Colonic mucosa (tissue), 4 donors: ENCODE measurements around the gene PCCA. TPM values are rescaled to one million over a fixed set of nuclear protein-coding genes. Genes with fewer than 3 reads are reported as not detected.

Experiments used
- DNase-seq: peaks from one replicate; pipeline ENCODE4 v3.0.0-alpha.2; 2020
- H3K27ac ChIP-seq: fragments of 200-600 bp; one replicate; pipeline ENCODE4 v1.8.0; 2021
- H3K27me3 ChIP-seq: fragments of 200-600 bp; one replicate; pipeline ENCODE4 v1.8.0; 2021
- H3K36me3 ChIP-seq: fragments of 200-600 bp; one replicate; pipeline ENCODE4 v1.8.0; 2021
- H3K4me1 ChIP-seq: fragments of 200-600 bp; one replicate; pipeline ENCODE4 v1.8.0; 2021; ENCODE audit warnings: mild to moderate bottlenecking
- H3K4me3 ChIP-seq: fragments of 200-600 bp; one replicate; pipeline ENCODE4 v1.8.0; 2021
- H3K9ac ChIP-seq, 2 donors: one replicate each; pipeline ENCODE4 v1.7.0; 2013; ENCODE audit warnings: control low read depth in 2 of 2, low read depth in 2 of 2, low read length in 2 of 2
- H3K9me3 ChIP-seq: fragments of 200-600 bp; one replicate; pipeline ENCODE4 v1.8.0; 2021
- CTCF ChIP-seq: fragments of 200-600 bp; IDR thresholded peaks from one replicate; pipeline ENCODE4 v1.8.0; 2022; ENCODE audit warnings: antibody characterized with exemption, mild to moderate bottlenecking
- intact Hi-C: fragments of 100-400 bp; cut with DNase I; formaldehyde crosslinking; loops from one replicate; pipeline ENCODE4 v1.14.1; 2022
- total RNA-seq, 2 donors: library from RNA; stranded (reverse); fragmentation: NEBNext Ultra II Directional in 1 of 2; extraction: Animal tissue kit (Norgen Biotek cat#: 25700) in 1 of 2; gene quantifications; one replicate each; pipeline ENCODE4 v1.2.1, GENCODE V29; 2021
- donor health status: healthy.
- donor health status: DM: no; HTN: no; CAD: no.
- donor health status: DM: no; HTN: no; CAD: no.

The PCCA gene
- total RNA-seq, 2 donors from 2014 or later: 65.5 to 109 TPM

GRCh38 chr13:100108913-100109507, 20.1 kb downstream of the PCCA start:
- Histone ChIP-seq H3K9me3 (no peaks in the 10 kb centered on the region), H3K27ac (no peak overlapping the region), H3K36me3 (no peaks in the 10 kb centered on the region), H3K27me3 (no peaks in the 10 kb centered on the region), H3K4me3 (no peak overlapping the region), H3K9ac (no peak overlapping the region), H3K4me1 (peaks cover 4% of the 10 kb centered on the region)
- DNase-seq: no peak
- TF ChIP-seq CTCF: no peak
- intact Hi-C loops: no loop called here

- no peaks in the 10 kb centered on the region for H3K27me3 ChIP-seq
- no peaks in the 10 kb centered on the region for H3K36me3 ChIP-seq
- peaks cover 3% of the 10 kb centered on the region for H3K4me1 ChIP-seq
- no peak for TF ChIP-seq CTCF
- DNase-seq: no peak
- H3K9me3 ChIP-seq: no peaks in the 10 kb centered on the region
- no peak overlapping the region for H3K9ac ChIP-seq
- H3K4me3 ChIP-seq: no peak overlapping the region
- intact Hi-C loops: no loop called here
- no peak overlapping the region for H3K27ac ChIP-seq
These were observed 21.4 kb downstream of the PCCA start for GRCh38 chr13:100110269-100110668.

- intact Hi-C loops: no loop called here
- no peak overlapping the region for H3K9ac ChIP-seq
- DNase-seq: no peak
These were observed 23.4 kb downstream of the PCCA start for GRCh38 chr13:100112186-100112838.

GRCh38 chr13:100115693-100116254, 26.9 kb downstream of the PCCA start:
- TF ChIP-seq CTCF: no peak
- H3K9me3 ChIP-seq: no peaks in the 10 kb centered on the region
- no peak overlapping the region for H3K9ac ChIP-seq
- no peaks in the 10 kb centered on the region for H3K27me3 ChIP-seq
- H3K4me1 ChIP-seq: no peaks in the 10 kb centered on the region
- no peaks in the 10 kb centered on the region for H3K36me3 ChIP-seq
- no peak overlapping the region for H3K4me3 ChIP-seq
- intact Hi-C loops: no loop called here
- no peak for DNase-seq
- H3K27ac ChIP-seq: no peak overlapping the region

More at GRCh38 chr13:100112186-100112838, 23.4 kb downstream of the PCCA start:
- H3K9me3 ChIP-seq: no peaks in the 10 kb centered on the region
- no peaks in the 10 kb centered on the region for H3K36me3 ChIP-seq
- H3K4me3 ChIP-seq: no peak overlapping the region
- TF ChIP-seq CTCF: no peak
- no peak overlapping the region for H3K27ac ChIP-seq
- no peaks in the 10 kb centered on the region for H3K4me1 ChIP-seq
- H3K27me3 ChIP-seq: no peaks in the 10 kb centered on the region

GRCh38 chr13:100124265-100124664, 35.4 kb downstream of the PCCA start:
- Histone ChIP-seq H3K4me1 (peaks cover under 1% of the 10 kb centered on the region), H3K27me3 (no peaks in the 10 kb centered on the region), H3K36me3 (no peaks in the 10 kb centered on the region), H3K4me3 (no peak overlapping the region), H3K27ac (no peak overlapping the region), H3K9me3 (no peaks in the 10 kb centered on the region), H3K9ac (no peak overlapping the region)
- intact Hi-C loops: no loop called here
- TF ChIP-seq CTCF: no peak
- no peak for DNase-seq
